HTERT RPE-1 (cell line): ENCODE measurements around the gene LOXL3.

Source experiments
- in situ Hi-C: fragments of 300-500 bp; cut with MboI; formaldehyde crosslinking; loops from 4 replicates; pipeline ENCODE4 v1.14.3; 2020; ENCODE audit warnings: low sequenced_read_pairs

The LOXL3 gene

GRCh38 chr2:74530239-74531187 lies 23.2 kb downstream of the LOXL3 start:
- in situ Hi-C loops: no loop called here

GRCh38 chr2:74529357-74530238 lies 24.1 kb downstream of the LOXL3 start, which contains the start of the genes AUP1 and HTRA2:
TSS of gene AUP1 (minus strand) at chr2:74529706. CDS start at chr2:74529629, 77 bp downstream.
TSS of gene HTRA2 (plus strand) at chr2:74529933. CDS start at chr2:74530007, 74 bp downstream.
- in situ Hi-C loops: no loop called here

DNA sequence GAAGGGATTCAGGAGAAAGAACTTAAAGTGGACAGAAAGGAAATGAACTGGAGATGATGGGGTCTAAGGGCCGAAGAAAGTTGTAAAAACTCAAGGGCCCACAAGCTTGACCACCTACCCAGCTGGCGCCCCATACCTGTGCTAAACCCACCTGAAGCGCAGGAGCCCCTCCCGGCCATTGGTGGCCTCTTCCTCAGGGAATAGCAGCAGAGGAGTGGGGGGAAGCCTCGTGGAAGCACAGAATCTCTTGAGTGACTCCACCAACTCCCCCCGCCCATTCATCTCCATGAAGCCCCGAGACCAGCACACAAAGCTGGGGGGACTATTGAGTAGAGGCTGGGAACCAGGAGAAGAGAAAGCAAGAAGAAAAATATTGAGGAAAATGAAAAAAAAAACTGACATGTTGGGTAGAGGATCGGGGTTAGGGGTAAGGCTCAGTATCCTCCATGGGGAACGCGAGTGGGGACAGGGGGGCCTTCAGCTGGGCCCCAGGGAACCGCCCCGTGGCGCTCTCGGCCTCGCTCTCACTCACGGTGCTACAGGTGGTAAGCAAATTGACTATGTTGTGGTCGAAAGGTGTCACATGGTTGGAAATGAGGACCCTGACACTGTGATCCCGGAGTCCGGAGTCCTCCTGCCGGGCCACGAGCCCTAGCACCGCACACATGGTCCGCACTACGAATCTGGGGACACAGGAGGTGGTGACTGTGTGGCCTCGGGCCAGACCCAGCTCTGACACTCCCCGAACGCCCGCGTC lies 25.0 kb downstream of the LOXL3 start:
- in situ Hi-C loops: no loop called here

DNA sequence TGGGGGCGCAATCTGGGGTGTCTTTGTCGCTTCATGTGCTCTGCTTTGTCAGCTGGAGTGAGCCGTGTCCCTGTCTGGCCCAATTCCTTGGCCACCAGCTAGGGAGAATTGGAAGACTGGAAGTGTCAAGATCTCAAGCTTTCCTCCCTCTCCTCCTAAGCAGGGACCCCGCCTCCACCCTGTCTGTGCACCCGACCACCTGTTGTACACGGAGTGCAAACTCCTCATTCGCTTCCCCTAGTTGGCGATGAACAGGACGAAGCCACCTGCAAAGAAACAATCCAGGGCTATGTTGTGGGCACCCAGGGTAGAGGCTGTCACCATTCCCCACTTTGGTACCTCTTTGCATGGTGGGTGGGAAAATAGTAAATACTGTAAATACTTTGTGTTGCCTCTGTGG lies 26.0 kb downstream of the LOXL3 start:
- in situ Hi-C loops: no loop called here

- in situ Hi-C loops: no loop called here
These were observed 27.0 kb downstream of the LOXL3 start for GRCh38 chr2:74526649-74527230.

- in situ Hi-C loops: no loop called here
These were observed 27.8 kb downstream of the LOXL3 start, which contains the start of gene DQX1 for GRCh38 chr2:74525717-74526648. TSS of gene DQX1 (minus strand) at chr2:74526231. CDS start at chr2:74525729, 502 bp downstream.

DNA sequence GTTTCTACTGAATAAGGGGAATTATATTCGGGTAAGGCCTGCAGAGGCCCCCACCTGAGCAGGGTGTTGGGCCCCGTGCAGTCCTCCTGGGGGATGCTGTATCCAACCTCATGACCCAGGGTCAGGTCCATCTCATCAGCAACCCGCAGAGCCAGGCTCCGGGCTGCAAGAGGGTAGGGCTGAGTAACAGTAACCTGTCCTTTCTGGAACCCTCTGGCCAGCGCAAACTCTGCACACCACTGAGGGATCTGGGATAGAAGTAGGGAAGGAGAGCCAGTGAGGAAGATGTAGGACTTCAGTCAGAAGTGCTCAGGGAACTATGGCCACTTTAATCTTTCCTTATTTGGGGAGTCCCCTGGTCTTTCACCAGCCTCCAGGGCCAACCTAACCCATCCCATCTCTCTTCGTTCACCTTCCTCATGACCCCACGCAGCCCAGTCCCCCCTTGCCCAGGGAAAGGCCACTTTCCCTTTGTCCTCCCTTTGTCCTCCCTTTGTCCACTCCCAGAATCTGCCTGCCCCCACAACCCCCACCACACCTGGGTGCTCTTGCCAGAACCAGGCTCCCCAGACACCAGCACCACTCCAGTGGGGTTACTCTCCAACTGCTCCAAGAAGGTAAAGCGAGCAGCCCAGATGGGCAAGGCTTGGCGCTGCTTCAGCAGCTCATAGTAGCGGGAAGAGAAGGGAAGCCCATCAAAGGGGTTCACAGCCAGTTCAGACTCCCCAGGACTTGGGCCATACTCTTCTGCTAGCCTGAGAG lies 28.6 kb downstream of the LOXL3 start:
- in situ Hi-C loops: no loop called here

- in situ Hi-C loops: no loop called here
These were observed 29.7 kb downstream of the LOXL3 start for GRCh38 chr2:74524005-74524404.

DNA sequence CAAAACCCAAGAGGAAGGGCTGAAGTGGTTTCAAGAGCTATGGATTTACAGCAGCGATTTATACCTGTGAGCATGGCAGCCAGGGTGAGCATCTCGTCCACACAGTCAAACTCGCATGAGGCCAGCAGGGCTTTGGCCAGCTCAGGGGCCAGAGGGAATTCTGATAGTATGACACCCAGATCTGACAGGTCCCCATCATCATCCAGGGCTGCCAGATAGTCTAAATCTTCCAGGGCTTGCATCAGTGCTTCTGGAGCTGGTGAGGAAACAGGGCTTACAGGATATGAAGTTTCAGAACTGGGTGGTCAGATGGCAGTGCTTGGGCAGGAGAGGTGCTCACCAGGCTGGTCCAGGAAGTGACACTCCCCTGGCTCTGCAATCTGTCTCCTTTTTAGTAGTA lies 31.2 kb downstream of the LOXL3 start:
- in situ Hi-C loops: no loop called here

- in situ Hi-C loops: no loop called here
These were observed 37.1 kb downstream of the LOXL3 start for GRCh38 chr2:74516650-74517049.

- in situ Hi-C loops: no loop called here
These were observed 37.6 kb downstream of the LOXL3 start for GRCh38 chr2:74515981-74516633.

DNA sequence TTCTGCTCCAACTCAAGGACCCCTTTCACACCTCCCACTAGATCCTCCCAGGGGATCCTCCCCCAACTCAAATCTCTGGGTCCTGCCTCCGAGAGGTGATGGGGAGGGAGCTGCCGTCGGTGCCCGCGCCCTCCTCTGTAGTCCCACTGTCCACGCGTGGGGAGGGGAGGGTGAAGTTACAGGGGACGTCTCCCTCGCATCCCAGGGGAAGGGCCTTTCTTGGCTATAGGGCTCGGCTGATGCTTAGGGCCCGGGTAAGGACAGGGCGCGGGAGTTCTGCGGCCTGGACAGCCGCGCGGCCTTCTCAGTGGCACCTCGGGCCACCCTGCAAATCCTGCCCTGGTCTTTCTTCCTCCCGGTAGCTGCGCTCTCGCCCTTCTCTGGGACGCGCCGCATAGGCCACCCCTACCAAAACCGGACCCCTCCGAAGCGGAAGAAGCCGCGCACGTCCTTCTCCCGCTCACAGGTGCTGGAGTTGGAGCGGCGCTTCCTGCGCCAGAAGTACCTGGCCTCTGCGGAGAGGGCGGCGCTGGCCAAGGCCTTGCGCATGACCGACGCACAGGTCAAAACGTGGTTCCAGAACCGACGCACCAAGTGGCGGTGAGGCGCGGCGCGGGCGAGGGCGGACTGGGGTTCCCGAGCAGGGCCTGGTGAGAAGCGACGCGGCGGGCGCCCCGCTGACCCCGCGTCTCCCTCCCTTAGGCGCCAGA lies 38.3 kb downstream of the LOXL3 start:
- in situ Hi-C loops: no loop called here

GRCh38 chr2:74514368-74515270 lies 39.1 kb downstream of the LOXL3 start, which contains the start of gene TLX2:
TSS of gene TLX2 (plus strand) at chr2:74514450. CDS start at chr2:74514807, 357 bp downstream.
- in situ Hi-C loops: no loop called here

DNA sequence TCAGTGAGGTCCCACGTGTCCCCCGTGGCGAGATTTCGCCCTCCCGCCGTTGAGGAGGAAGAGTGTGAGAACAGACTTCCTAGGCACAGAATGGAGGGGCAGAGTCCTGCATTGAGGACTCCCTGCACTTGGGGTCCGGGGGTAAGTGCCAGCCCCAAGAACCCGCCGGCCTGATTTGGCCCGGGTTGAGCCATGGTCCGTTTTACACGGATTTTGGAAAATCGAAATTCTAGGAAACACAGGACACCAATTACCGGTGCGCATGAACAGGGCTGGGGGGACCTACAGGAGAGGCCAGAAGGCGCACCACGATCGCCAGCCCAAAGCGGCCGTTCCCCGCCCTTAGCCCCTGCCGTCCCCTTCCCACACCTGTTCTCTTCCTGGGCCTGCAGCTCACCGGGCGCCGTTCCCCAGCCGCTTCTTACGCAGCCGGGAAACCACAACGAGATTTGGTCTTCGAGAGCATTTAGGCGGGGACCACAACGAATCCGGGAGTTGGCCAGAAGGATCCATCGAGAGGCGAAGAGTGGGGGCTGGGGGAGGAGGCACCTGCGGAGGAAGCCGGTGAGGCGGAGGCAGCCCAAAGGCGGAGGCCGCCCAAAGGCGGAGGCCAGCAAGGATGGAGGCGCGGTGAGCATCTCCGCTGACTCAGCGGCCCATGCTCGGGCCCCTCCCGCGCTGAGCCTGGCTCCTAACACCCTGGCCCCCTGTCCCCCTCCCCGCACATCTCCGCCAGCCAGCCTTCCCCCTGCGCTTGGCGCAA lies 40.0 kb downstream of the LOXL3 start:
- in situ Hi-C loops: no loop called here
